WTC11 (cell line): ENCODE measurements around the gene DSTN. TPM values are rescaled to one million over a fixed set of nuclear protein-coding genes. Genes with fewer than 3 reads are reported as not detected.

Experiments used
- ATAC-seq: fragments of 200-7000 bp; cut with Tn5 transposase; 2 replicates; pipeline ENCODE4 v1.10.0; 2021; ENCODE audit warnings: mild to moderate bottlenecking, moderate library complexity
- CTCF ChIA-PET: fragments of 300-600 bp; sonication (Branson Sonifier 250); formaldehyde crosslinking; loops from one replicate; lab custom pipeline; 2021; ENCODE audit warnings: antibody characterized with exemption; lab: Charles Lee
- POLR2A ChIA-PET: fragments of 350-600 bp; sonication (Branson Sonifier 250); formaldehyde crosslinking; loops from one replicate; lab custom pipeline; 2021; ENCODE audit warnings: antibody characterized with exemption; lab: Charles Lee
- DNase-seq: peaks from one replicate; pipeline ENCODE4 v3.0.0; 2021; ENCODE audit warnings: low spot score
- H3K27ac Mint-ChIP-seq: 2 replicates; pipeline ENCODE4 v1.8.0; 2021; ENCODE audit warnings: mixed read lengths
- H3K27me3 Mint-ChIP-seq: 2 replicates; pipeline ENCODE4 v1.8.0; 2021; ENCODE audit warnings: low read depth, mild to moderate bottlenecking, moderate library complexity, mixed read lengths
- H3K36me3 Mint-ChIP-seq: 2 replicates; pipeline ENCODE4 v1.8.0; 2021; ENCODE audit warnings: mixed read lengths
- H3K4me1 Mint-ChIP-seq: 2 replicates; pipeline ENCODE4 v1.8.0; 2022; ENCODE audit warnings: mixed read lengths
- H3K4me3 Mint-ChIP-seq: 2 replicates; pipeline ENCODE4 v1.8.0; 2021; ENCODE audit warnings: mild to moderate bottlenecking, moderate library complexity, mixed read lengths
- H3K9me3 Mint-ChIP-seq: 2 replicates; pipeline ENCODE4 v1.8.0; 2021; ENCODE audit warnings: mixed read lengths
- CBFB ChIP-seq: sonication (generic); formaldehyde crosslinking; IDR thresholded peaks from 2 replicates; pipeline ENCODE4 v1.8.1; 2022; ENCODE audit warnings: mild to moderate bottlenecking, low read depth, missing genetic modification reagents
- ESRRA ChIP-seq: sonication (generic); formaldehyde crosslinking; IDR thresholded peaks from 2 replicates; pipeline ENCODE4 v1.8.1; 2022; ENCODE audit warnings: mild to moderate bottlenecking, missing genetic modification reagents, borderline replicate concordance
- ETV6 ChIP-seq: sonication (generic); formaldehyde crosslinking; IDR thresholded peaks from 2 replicates; pipeline ENCODE4 v1.8.1; 2022; ENCODE audit warnings: mild to moderate bottlenecking, missing genetic modification reagents
- GTF2I ChIP-seq: fragments of 250-450 bp; sonication (Bioruptor Pico); conservative IDR thresholded peaks from 2 replicates; pipeline ENCODE4 v1.4.0; 2021; ENCODE audit warnings: mild to moderate bottlenecking
- NR2C2 ChIP-seq: sonication (generic); formaldehyde crosslinking; IDR thresholded peaks from 2 replicates; pipeline ENCODE4 v1.8.0; 2022; ENCODE audit warnings: mild to moderate bottlenecking, missing genetic modification reagents
- ZNF138 ChIP-seq: sonication (generic); formaldehyde crosslinking; conservative IDR thresholded peaks from 2 replicates; pipeline ENCODE4 v1.8.1; 2022; ENCODE audit warnings: mild to moderate bottlenecking, moderate library complexity, missing genetic modification reagents
- total RNA-seq: library from RNA; stranded (reverse); gene quantifications from 3 replicates; pipeline ENCODE4 v1.2.3, GENCODE V29; 2021
- TF ChIP-seq, protein P1 (sequence below): fragments of 250-450 bp; sonication (Bioruptor Pico); IDR thresholded peaks from 2 replicates; pipeline ENCODE4 v2.1.2; 2022; ENCODE audit warnings: mild to moderate bottlenecking, moderate library complexity
- TF ChIP-seq, protein P2 (sequence below): sonication (generic); formaldehyde crosslinking; IDR thresholded peaks from 2 replicates; pipeline ENCODE4 v1.8.0; 2022; ENCODE audit warnings: mild to moderate bottlenecking, missing genetic modification reagents
- TF ChIP-seq, protein P3 (sequence below): sonication (generic); formaldehyde crosslinking; IDR thresholded peaks from 2 replicates; pipeline ENCODE4 v1.8.1; 2022; ENCODE audit warnings: mild to moderate bottlenecking, moderate library complexity, missing genetic modification reagents
- TF ChIP-seq, protein P4 (sequence below): sonication (generic); formaldehyde crosslinking; IDR thresholded peaks from 2 replicates; pipeline ENCODE4 v1.8.1; 2023; ENCODE audit warnings: mild to moderate bottlenecking, missing genetic modification reagents, moderate library complexity
- TF ChIP-seq, protein P5 (sequence below): sonication (generic); formaldehyde crosslinking; IDR thresholded peaks from 2 replicates; pipeline ENCODE4 v1.8.1; 2022; ENCODE audit warnings: low read depth, missing genetic modification reagents, borderline replicate concordance
- TF ChIP-seq, protein P6 (sequence below): sonication (generic); formaldehyde crosslinking; IDR thresholded peaks from 2 replicates; pipeline ENCODE4 v1.8.1; 2022; ENCODE audit warnings: low read depth, mild to moderate bottlenecking, moderate library complexity, missing genetic modification reagents, borderline replicate concordance
- TF ChIP-seq, protein P7 (sequence below): sonication (generic); formaldehyde crosslinking; IDR thresholded peaks from 2 replicates; pipeline ENCODE4 v1.8.1; 2022; ENCODE audit warnings: mild to moderate bottlenecking, missing genetic modification reagents, moderate library complexity, borderline replicate concordance
- TF ChIP-seq, protein P8 (sequence below): sonication (generic); formaldehyde crosslinking; IDR thresholded peaks from 2 replicates; pipeline ENCODE4 v1.8.0; 2023; ENCODE audit warnings: missing genetic modification reagents

DSTN gene
- total RNA-seq, 1 experiment from 2014 or later = 153 TPM

DNA sequence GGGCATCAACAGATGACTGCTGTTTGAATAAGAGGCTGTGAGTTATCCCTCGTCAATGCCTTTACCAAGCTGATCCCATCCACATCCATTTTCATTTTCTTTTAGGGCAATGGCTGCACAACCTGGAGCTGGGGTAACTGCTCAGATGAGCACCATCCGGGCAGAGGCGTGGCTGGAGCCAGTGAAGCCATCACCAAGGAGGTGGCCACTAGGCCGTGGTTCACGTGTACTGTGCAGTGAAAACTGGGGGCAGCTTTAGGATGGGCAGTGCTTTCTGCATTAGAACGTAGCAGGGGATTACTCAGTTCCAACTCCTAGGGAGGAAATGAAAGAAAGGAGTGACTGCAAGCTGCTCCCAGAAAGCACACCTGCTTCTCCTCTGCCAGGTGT is 60.9 kb downstream of the DSTN start:
- TF ChIP-seq, protein P1, sequence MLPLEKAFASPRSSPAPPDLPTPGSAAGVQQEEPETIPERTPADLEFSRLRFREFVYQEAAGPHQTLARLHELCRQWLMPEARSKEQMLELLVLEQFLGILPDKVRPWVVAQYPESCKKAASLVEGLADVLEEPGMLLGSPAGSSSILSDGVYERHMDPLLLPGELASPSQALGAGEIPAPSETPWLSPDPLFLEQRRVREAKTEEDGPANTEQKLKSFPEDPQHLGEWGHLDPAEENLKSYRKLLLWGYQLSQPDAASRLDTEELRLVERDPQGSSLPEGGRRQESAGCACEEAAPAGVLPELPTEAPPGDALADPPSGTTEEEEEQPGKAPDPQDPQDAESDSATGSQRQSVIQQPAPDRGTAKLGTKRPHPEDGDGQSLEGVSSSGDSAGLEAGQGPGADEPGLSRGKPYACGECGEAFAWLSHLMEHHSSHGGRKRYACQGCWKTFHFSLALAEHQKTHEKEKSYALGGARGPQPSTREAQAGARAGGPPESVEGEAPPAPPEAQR (CRISPR knock-in tag) = no peak
- TF ChIP-seq NR2C2 (CRISPR knock-in tag) = no peak
- TF ChIP-seq, protein P2, sequence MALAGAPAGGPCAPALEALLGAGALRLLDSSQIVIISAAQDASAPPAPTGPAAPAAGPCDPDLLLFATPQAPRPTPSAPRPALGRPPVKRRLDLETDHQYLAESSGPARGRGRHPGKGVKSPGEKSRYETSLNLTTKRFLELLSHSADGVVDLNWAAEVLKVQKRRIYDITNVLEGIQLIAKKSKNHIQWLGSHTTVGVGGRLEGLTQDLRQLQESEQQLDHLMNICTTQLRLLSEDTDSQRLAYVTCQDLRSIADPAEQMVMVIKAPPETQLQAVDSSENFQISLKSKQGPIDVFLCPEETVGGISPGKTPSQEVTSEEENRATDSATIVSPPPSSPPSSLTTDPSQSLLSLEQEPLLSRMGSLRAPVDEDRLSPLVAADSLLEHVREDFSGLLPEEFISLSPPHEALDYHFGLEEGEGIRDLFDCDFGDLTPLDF (CRISPR knock-in tag) = no peak
- TF ChIP-seq, protein P3, sequence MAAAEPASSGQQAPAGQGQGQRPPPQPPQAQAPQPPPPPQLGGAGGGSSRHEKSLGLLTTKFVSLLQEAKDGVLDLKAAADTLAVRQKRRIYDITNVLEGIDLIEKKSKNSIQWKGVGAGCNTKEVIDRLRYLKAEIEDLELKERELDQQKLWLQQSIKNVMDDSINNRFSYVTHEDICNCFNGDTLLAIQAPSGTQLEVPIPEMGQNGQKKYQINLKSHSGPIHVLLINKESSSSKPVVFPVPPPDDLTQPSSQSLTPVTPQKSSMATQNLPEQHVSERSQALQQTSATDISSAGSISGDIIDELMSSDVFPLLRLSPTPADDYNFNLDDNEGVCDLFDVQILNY (CRISPR knock-in tag) = no peak
- TF ChIP-seq, protein P4, sequence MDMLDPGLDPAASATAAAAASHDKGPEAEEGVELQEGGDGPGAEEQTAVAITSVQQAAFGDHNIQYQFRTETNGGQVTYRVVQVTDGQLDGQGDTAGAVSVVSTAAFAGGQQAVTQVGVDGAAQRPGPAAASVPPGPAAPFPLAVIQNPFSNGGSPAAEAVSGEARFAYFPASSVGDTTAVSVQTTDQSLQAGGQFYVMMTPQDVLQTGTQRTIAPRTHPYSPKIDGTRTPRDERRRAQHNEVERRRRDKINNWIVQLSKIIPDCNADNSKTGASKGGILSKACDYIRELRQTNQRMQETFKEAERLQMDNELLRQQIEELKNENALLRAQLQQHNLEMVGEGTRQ = no peak
- POLR2A ChIA-PET = interaction anchor here (0.5 kb wide), 1 partner anchor 72 kb away, joined by 3 read pairs; no protein-coding TSS in a partner anchor
- CTCF ChIA-PET = interaction anchor here (1.6 kb wide), 1 partner anchor 19 kb away, joined by 5 read pairs; no protein-coding TSS in a partner anchor
- peaks cover 58% of the 10 kb centered on the region for H3K36me3 Mint-ChIP-seq
- H3K4me3 Mint-ChIP-seq = no peak overlapping the region
- no peaks in the 10 kb centered on the region for H3K4me1 Mint-ChIP-seq
- DNase-seq = no peak
- no peak overlapping the region for H3K27ac Mint-ChIP-seq
- no peaks in the 10 kb centered on the region for H3K9me3 Mint-ChIP-seq
- ATAC-seq = no peak
- no peaks in the 10 kb centered on the region for H3K27me3 Mint-ChIP-seq

DNA sequence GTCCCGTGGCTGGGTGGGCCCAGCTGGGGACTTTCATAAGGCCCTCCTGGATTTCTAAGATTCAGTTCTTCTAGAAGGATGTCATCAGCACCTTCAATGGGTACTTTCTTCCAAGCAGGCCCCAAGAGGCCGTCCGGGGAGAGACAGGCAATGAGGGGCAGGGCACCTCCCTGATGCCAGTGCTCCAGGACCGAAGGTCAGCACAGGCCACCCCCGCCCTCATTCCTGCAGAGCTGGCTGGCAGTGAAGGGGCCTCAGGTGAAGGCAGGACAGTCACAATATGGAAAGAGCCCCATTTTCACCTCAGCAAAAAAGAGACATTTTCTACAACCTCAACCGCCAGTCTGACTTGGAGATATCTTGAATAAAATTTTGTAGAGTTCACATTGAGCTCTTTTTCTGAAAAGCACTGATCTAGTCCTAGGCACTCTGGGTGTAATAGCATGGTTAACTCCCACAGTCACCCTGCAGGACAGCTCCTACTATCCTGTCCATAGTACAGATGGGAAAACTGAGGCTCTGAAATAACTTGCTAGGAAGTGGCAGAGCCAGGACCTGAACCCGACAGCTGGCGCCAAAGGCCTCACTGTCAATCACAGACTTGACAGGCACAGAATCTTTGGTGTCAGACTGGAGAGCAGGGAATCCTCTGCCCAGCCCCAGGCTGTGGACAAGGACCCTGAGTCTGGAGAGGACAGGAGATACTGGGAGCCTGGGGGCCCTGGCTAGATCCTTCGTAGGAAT is 61.9 kb downstream of the DSTN start:
- H3K27me3 Mint-ChIP-seq = no peaks in the 10 kb centered on the region
- no peaks in the 10 kb centered on the region for H3K9me3 Mint-ChIP-seq
- peaks cover 54% of the 10 kb centered on the region for H3K36me3 Mint-ChIP-seq
- H3K4me3 Mint-ChIP-seq = no peak overlapping the region
- no peak for ATAC-seq
- 0 out of 2 replicates have a peak, but pooled peaks cover 5% of the 10 kb centered on the region for H3K4me1 Mint-ChIP-seq
- no peak for TF ChIP-seq ZNF138 (CRISPR knock-in tag)
- TF ChIP-seq, protein P5, sequence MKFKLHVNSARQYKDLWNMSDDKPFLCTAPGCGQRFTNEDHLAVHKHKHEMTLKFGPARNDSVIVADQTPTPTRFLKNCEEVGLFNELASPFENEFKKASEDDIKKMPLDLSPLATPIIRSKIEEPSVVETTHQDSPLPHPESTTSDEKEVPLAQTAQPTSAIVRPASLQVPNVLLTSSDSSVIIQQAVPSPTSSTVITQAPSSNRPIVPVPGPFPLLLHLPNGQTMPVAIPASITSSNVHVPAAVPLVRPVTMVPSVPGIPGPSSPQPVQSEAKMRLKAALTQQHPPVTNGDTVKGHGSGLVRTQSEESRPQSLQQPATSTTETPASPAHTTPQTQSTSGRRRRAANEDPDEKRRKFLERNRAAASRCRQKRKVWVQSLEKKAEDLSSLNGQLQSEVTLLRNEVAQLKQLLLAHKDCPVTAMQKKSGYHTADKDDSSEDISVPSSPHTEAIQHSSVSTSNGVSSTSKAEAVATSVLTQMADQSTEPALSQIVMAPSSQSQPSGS (CRISPR knock-in tag) = no peak
- DNase-seq = no peak
- ChIA-PET CTCF (interaction anchor here (0.7 to 1.6 kb wide), 2 partner anchors 18 to 205 kb away, joined by 4 to 5 read pairs; no protein-coding TSS in a partner anchor), POLR2A (no interaction called here)
- H3K27ac Mint-ChIP-seq = no peak overlapping the region; the same call in 1 of the 2 replicates

DNA sequence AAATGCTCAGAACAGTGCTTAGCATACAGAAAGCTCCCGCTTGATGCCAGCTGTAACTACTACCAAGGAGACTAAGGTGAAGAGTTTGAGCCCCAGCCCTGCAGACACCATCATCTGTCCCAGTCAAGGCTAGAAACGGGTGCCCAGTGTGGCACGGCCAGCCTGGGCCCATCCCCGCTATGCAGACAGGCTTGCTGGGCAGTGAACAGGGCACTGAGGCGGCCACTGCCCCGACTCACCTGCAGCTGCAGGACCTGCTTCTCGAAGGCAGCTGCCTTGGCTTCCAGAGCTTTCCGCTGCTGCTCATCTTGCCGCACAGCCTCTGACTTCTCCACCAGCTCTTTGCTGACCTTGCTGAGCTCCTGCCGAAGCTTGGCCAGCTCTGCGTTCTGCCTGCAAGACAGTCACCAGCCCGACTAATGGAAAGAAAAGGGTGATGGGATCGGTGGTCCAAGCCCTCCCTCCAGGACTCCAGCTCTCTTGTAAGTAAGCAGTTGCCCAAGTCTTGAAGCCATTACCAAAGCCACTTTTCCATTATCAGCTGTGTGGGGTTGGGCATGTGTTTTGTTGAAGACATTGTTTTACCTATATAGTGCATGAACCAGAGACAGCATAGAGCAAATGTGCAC is 63.5 kb downstream of the DSTN start:
- DNase-seq (no peak), ATAC-seq (no peak)
- H3K9me3 Mint-ChIP-seq = no peaks in the 10 kb centered on the region
- H3K4me3 Mint-ChIP-seq = no peak overlapping the region
- CTCF ChIA-PET = interaction anchor here (1.5 kb wide), 1 partner anchor 16 kb away, joined by 3 read pairs; no protein-coding TSS in a partner anchor
- peaks cover 48% of the 10 kb centered on the region for H3K36me3 Mint-ChIP-seq
- H3K27me3 Mint-ChIP-seq = no peaks in the 10 kb centered on the region
- no peak overlapping the region for H3K27ac Mint-ChIP-seq
- POLR2A ChIA-PET = no interaction called here
- peaks cover 9% of the 10 kb centered on the region; the same call in 1 of the 2 replicates for H3K4me1 Mint-ChIP-seq
- TF ChIP-seq, protein P1 (CRISPR knock-in tag) = no peak
- TF ChIP-seq GTF2I (CRISPR knock-in tag) (no peak), CBFB (CRISPR knock-in tag) (no peak), ESRRA (CRISPR knock-in tag) (no peak), ETV6 (CRISPR knock-in tag) (no peak)
- TF ChIP-seq, protein P6, sequence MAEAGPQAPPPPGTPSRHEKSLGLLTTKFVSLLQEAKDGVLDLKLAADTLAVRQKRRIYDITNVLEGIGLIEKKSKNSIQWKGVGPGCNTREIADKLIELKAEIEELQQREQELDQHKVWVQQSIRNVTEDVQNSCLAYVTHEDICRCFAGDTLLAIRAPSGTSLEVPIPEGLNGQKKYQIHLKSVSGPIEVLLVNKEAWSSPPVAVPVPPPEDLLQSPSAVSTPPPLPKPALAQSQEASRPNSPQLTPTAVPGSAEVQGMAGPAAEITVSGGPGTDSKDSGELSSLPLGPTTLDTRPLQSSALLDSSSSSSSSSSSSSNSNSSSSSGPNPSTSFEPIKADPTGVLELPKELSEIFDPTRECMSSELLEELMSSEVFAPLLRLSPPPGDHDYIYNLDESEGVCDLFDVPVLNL (CRISPR knock-in tag) = no peak
- TF ChIP-seq, protein P5 (CRISPR knock-in tag) = no peak
- TF ChIP-seq, protein P7, sequence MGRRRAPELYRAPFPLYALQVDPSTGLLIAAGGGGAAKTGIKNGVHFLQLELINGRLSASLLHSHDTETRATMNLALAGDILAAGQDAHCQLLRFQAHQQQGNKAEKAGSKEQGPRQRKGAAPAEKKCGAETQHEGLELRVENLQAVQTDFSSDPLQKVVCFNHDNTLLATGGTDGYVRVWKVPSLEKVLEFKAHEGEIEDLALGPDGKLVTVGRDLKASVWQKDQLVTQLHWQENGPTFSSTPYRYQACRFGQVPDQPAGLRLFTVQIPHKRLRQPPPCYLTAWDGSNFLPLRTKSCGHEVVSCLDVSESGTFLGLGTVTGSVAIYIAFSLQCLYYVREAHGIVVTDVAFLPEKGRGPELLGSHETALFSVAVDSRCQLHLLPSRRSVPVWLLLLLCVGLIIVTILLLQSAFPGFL (CRISPR knock-in tag) = no peak
- TF ChIP-seq, protein P8, sequence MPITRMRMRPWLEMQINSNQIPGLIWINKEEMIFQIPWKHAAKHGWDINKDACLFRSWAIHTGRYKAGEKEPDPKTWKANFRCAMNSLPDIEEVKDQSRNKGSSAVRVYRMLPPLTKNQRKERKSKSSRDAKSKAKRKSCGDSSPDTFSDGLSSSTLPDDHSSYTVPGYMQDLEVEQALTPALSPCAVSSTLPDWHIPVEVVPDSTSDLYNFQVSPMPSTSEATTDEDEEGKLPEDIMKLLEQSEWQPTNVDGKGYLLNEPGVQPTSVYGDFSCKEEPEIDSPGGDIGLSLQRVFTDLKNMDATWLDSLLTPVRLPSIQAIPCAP (CRISPR knock-in tag) = no peak
